Colonic mucosa (tissue), 4 donors: ENCODE data around the gene MAP2. TPM values are rescaled to one million over a fixed set of nuclear protein-coding genes. Genes with fewer than 3 reads are reported as not detected.

Experiments
- DNase-seq: peaks from one replicate; pipeline ENCODE4 v3.0.0-alpha.2; 2020
- H3K27ac ChIP-seq: fragments of 200-600 bp; one replicate; pipeline ENCODE4 v1.8.0; 2021
- H3K27me3 ChIP-seq: fragments of 200-600 bp; one replicate; pipeline ENCODE4 v1.8.0; 2021
- H3K36me3 ChIP-seq: fragments of 200-600 bp; one replicate; pipeline ENCODE4 v1.8.0; 2021
- H3K4me1 ChIP-seq: fragments of 200-600 bp; one replicate; pipeline ENCODE4 v1.8.0; 2021; ENCODE audit warnings: mild to moderate bottlenecking
- H3K4me3 ChIP-seq: fragments of 200-600 bp; one replicate; pipeline ENCODE4 v1.8.0; 2021
- H3K9ac ChIP-seq, 2 donors: one replicate each; pipeline ENCODE4 v1.7.0; 2013; ENCODE audit warnings: control low read depth in 2 of 2, low read depth in 2 of 2, low read length in 2 of 2
- H3K9me3 ChIP-seq: fragments of 200-600 bp; one replicate; pipeline ENCODE4 v1.8.0; 2021
- intact Hi-C: fragments of 100-400 bp; cut with DNase I; formaldehyde crosslinking; loops from one replicate; pipeline ENCODE4 v1.14.1; 2022
- total RNA-seq, 2 donors: library from RNA; stranded (reverse); fragmentation: NEBNext Ultra II Directional in 1 of 2; extraction: Animal tissue kit (Norgen Biotek cat#: 25700) in 1 of 2; gene quantifications; one replicate each; pipeline ENCODE4 v1.2.1, GENCODE V29; 2021
- TF ChIP-seq, protein P1 (sequence below): fragments of 200-600 bp; IDR thresholded peaks from one replicate; pipeline ENCODE4 v1.8.0; 2022; ENCODE audit warnings: antibody characterized with exemption, mild to moderate bottlenecking
- donor health status: healthy.
- donor health status: DM: no; HTN: no; CAD: no.
- donor health status: DM: no; HTN: no; CAD: no.

Gene MAP2
- total RNA-seq, 2 donors from 2014 or later = 0.84 to 1.4 TPM

DNA sequence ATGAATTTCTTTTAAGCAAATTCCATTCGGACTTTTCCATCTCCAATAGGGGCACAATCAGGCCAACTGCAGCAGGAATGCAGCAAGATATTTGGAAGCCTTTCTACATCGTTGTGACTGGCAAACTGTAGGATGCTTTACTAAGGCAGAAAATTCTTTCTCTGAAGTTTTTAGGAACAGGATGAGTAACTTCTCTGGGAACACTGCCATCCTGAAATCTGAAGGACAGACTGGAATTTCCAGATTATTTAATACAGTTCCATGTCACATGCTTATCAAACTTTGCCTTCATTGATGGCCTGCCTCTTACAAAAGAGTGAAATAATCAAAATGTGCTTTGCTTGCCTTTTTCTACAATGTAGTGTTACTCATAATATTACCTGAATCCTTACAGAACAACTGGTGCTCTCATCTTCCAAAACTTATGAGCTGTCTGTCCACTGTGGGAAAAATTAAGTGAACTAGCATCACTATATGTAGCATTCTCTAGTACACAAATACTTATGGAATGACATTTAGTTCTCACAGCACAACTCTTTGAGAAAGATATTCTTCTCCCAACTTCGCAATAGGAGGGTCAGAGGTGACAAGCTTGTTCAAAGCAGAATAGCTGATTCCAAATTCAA, 32.0 kb upstream of the MAP2 start:
- TF ChIP-seq, protein P1, sequence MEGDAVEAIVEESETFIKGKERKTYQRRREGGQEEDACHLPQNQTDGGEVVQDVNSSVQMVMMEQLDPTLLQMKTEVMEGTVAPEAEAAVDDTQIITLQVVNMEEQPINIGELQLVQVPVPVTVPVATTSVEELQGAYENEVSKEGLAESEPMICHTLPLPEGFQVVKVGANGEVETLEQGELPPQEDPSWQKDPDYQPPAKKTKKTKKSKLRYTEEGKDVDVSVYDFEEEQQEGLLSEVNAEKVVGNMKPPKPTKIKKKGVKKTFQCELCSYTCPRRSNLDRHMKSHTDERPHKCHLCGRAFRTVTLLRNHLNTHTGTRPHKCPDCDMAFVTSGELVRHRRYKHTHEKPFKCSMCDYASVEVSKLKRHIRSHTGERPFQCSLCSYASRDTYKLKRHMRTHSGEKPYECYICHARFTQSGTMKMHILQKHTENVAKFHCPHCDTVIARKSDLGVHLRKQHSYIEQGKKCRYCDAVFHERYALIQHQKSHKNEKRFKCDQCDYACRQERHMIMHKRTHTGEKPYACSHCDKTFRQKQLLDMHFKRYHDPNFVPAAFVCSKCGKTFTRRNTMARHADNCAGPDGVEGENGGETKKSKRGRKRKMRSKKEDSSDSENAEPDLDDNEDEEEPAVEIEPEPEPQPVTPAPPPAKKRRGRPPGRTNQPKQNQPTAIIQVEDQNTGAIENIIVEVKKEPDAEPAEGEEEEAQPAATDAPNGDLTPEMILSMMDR = no peak
- intact Hi-C loops = no loop called here
- H3K9ac ChIP-seq = no peak overlapping the region

DNA sequence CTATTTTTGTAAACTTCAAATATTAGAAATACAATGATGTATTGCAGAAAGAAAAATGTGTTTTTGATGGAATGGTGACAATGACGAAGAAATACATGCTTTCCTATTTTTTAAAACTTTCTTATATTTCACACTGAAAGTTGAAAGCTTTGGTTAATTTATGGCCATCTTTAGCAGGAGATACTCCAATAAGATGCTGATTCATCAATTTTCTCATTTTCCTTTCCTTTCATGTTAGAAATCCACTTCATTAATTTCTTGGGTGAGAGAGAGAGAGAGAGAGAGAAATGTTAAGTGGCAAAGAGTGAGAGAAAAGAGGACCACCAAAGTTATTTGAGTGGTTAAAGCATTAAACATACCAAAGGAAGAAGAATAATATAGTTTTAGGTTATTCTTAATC, 28.6 kb upstream of the MAP2 start:
- Histone ChIP-seq H3K4me3 (no peak overlapping the region), H3K9me3 (no peaks in the 10 kb centered on the region), H3K4me1 (no peaks in the 10 kb centered on the region), H3K27ac (no peak overlapping the region), H3K27me3 (no peaks in the 10 kb centered on the region), H3K36me3 (no peaks in the 10 kb centered on the region), H3K9ac (no peak overlapping the region)
- DNase-seq = no peak
- TF ChIP-seq, protein P1 = no peak
- intact Hi-C loops = no loop called here

More for the DNA sequence above, 32.0 kb upstream of the MAP2 start:
- H3K27ac ChIP-seq = no peak overlapping the region
- no peaks in the 10 kb centered on the region for H3K27me3 ChIP-seq
- H3K9me3 ChIP-seq = no peaks in the 10 kb centered on the region
- no peak for DNase-seq
- no peaks in the 10 kb centered on the region for H3K36me3 ChIP-seq
- H3K4me3 ChIP-seq = no peak overlapping the region
- H3K4me1 ChIP-seq = no peaks in the 10 kb centered on the region

DNA sequence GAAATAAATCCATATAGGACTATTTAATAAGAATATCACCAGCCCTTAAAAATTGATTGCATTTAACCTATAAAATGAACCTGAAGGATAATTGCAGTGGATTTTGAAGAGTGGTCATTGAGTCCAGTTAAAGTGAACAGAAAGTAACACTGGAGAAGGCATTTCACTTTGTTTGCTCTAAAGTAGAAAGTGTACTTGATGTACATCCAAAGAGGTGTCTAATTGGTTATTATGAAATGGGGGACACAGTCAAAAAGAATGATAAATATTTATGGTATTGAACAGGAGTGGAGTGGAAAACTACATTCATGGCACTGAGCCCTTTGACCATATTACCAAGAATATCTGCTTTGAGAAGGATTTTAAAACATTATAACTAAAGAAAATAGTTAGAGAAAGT, 28.2 kb upstream of the MAP2 start:
- Histone ChIP-seq H3K27ac (no peak overlapping the region), H3K9ac (no peak overlapping the region), H3K9me3 (no peaks in the 10 kb centered on the region), H3K4me1 (no peaks in the 10 kb centered on the region), H3K36me3 (no peaks in the 10 kb centered on the region), H3K4me3 (no peak overlapping the region), H3K27me3 (no peaks in the 10 kb centered on the region)
- TF ChIP-seq, protein P1 = no peak
- DNase-seq = no peak
- intact Hi-C loops = no loop called here

DNA sequence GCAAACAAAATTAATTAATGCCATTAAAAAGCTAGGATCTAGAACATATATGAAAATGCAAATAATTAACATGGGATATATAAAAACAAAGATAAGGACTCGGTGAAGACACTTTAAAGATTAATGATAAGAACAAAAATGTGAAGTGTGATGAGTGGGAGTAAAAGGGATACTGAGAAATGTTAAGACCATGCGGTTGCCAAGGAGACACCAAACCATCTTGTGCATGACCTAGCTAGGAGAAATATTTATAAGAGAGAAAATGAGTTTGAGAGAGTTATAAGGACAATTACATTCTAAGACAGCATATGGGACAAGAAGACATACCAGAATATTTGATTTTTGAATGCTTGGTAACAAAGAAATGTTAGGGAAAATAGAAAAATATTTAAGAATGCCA, 25.4 kb upstream of the MAP2 start:
- Histone ChIP-seq H3K27me3 (no peaks in the 10 kb centered on the region), H3K36me3 (no peaks in the 10 kb centered on the region), H3K9ac (no peak overlapping the region), H3K4me1 (no peaks in the 10 kb centered on the region), H3K9me3 (no peaks in the 10 kb centered on the region), H3K4me3 (no peak overlapping the region), H3K27ac (no peak overlapping the region)
- DNase-seq = no peak
- TF ChIP-seq, protein P1 = no peak
- intact Hi-C loops = no loop called here

DNA sequence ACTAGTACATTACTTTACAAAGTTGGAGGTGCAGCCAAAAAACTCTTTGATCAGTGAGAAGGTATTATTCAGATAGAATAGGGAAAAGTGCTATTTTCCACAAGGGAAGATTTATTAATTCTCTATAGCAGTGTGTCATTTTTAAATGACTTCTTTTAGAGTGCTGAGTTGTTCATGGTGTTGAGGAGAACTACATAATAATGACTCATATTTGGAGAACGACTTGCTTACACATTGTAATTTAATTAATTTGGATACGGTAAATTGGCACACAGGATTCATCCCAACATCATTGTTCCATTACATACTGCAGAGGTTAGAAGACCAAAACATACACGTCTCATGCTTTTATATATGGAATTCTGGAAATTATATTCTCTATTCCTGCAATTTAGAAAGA, 22.1 kb upstream of the MAP2 start:
- Histone ChIP-seq H3K27ac (no peak overlapping the region), H3K4me3 (no peak overlapping the region), H3K9me3 (no peaks in the 10 kb centered on the region), H3K9ac (no peak overlapping the region), H3K4me1 (no peaks in the 10 kb centered on the region), H3K36me3 (no peaks in the 10 kb centered on the region), H3K27me3 (no peaks in the 10 kb centered on the region)
- no peak for DNase-seq
- intact Hi-C loops = no loop called here
- TF ChIP-seq, protein P1 = no peak
